HL-60 (cell line): ENCODE measurements around the gene HOMEZ.

Source experiments
- CTCF ChIP-seq: IDR thresholded peaks from one replicate; pipeline ENCODE4 v1.5.1; 2011; ENCODE audit warnings: low read length, control low read depth, inconsistent platforms; ENCODE audit not compliant: insufficient read depth
- POLR2AphosphoS5 ChIP-seq: IDR thresholded peaks from 2 replicates; pipeline ENCODE4 v1.6.1; 2012; ENCODE audit warnings: low read depth

- TF ChIP-seq CTCF (no peak), POLR2AphosphoS5 (no peak)
Observed at GRCh38 chr14:23243066-23243465, 42.9 kb downstream of the HOMEZ start.
